HG02642 (cell line): ENCODE data around the gene KAZN.

ENCODE experiments used
- ATAC-seq: cut with Tn5 transposase; IDR thresholded peaks from one replicate; pipeline ENCODE4 v1.9.1; 2021; ENCODE audit warnings: mild to moderate bottlenecking; ENCODE audit not compliant: unreplicated experiment, poor library complexity

Gene KAZN

GRCh38 chr1:14983277-14983676 lies 384.8 kb downstream of the KAZN start:
- no peak for ATAC-seq

GRCh38 chr1:14986168-14986567 lies 387.7 kb downstream of the KAZN start:
- ATAC-seq = no peak

DNA sequence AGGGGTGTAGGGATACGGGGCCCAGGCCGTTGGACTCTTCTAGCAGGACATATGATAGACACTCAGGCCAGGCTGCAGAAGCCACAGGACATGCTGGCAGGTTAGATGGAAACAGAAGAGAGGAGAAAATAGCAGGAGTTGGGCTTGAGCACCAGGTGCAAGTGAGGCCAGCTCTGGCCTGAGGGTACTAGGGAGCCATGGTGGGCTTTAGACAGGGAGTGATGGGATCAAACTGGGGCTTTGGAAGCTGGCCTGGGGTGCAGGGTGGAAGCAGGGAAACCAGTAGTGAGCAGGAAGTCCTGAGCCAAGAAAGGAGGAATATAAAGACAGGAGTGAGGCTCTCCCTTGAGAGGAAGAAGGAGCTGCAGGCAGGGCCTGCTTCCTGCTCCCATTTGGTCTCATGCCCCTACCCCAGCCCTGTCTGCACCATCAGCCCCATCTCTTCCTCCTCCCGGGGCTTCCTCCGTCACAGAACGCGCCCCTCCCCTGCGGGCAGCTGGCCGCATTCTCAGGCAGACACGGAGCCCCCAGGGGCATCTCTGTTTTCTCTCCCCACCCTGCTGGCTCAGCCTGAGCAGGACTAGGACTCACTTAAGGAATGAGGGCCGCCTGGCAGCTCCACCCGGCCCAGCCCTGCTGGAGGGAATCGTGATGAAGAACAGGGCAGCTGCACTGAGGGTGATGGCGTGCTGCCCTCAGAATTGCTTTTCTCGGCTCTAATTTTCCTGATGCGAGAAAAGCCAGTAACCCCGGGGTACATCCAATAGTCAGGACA lies 389.5 kb downstream of the KAZN start:
- ATAC-seq = no peak

- no peak for ATAC-seq
These were observed 390.2 kb downstream of the KAZN start for GRCh38 chr1:14988636-14989035.

DNA sequence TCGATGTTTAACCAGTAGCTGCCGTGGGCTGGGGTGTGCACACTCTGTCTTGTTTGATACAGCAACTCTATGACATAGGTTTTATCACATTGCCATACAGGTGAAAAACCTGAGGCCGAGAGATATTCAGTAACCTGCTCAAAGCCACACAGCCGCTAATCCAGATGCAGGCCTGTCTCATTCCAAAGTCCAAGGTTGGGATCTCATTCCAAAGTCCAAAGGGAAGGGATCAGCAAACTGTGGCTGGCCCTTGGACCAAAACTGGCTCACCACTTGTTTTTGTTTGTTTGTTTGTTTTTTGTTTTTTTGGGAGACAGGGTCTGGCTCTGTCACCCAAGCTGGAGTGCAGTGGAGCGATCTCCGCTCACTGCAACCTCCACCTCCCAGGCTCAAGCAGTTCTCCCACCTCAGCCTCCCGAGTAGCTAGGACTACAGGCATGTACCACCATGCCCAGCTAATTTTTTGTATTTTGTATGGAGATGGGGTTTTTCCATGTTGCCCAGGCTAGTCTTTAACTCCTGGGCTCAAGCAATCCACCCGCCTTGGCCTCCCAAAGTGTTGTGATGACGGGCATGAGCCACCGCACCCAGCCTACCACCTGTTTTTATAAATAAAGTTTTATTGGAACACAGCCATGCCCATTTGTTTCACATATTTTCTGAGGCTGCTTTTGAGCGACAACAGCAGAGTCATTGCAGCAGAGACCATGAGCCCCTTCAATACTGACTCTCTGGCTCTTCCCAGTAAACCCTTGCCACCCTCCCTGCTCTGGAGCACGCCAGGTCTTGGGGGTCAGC lies 391.6 kb downstream of the KAZN start:
- ATAC-seq = no peak

- no peak for ATAC-seq
These were observed 394.9 kb downstream of the KAZN start for GRCh38 chr1:14993414-14993813.

DNA sequence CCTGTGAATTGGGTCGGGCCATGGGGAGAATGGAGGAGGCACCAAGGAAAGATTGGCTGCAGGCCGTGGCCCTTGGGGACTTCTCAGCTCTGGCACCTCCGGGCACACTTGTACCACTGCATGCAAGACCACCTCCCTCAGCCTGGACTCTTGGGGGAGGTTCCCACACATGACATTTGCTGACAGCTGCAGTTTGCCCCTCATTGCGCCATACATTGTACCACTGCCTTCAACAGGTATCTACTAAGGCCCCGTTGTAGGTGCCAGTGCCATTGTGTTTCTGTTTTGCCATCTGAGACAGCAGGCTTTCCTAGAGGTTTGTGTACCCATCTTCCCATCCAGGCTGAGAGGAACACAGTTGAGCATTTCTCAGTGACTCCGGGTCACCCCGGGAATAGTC lies 395.7 kb downstream of the KAZN start:
- no peak for ATAC-seq

DNA sequence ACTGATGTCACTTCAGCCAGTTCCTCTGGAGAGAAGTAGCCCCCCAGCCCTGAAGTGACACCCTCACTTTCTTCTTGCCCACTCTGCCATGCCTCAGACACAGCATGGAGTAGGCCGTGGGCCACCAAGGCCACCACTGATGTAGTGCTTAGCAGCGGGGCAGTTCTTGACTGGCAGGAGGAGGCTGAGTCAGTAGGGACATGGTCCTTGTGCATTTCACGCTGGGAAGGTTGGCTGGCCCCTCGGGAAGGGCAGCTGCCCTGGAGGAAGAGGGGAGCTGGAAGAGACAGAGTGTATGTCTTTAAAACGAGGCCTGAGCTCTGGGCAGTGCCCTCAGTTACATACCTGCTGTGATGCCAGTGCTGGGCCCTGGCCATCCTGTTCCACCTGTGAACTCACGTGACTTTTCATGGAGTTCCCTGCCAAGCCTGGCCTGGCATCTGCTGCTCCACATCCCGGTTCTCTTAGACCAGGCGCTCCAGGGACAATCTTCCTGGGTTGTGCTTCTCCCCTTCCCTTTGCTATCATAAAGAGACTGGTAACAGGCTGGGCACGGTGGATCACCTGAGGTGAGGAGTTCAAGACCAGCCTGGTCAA lies 396.5 kb downstream of the KAZN start:
- ATAC-seq = no peak

DNA sequence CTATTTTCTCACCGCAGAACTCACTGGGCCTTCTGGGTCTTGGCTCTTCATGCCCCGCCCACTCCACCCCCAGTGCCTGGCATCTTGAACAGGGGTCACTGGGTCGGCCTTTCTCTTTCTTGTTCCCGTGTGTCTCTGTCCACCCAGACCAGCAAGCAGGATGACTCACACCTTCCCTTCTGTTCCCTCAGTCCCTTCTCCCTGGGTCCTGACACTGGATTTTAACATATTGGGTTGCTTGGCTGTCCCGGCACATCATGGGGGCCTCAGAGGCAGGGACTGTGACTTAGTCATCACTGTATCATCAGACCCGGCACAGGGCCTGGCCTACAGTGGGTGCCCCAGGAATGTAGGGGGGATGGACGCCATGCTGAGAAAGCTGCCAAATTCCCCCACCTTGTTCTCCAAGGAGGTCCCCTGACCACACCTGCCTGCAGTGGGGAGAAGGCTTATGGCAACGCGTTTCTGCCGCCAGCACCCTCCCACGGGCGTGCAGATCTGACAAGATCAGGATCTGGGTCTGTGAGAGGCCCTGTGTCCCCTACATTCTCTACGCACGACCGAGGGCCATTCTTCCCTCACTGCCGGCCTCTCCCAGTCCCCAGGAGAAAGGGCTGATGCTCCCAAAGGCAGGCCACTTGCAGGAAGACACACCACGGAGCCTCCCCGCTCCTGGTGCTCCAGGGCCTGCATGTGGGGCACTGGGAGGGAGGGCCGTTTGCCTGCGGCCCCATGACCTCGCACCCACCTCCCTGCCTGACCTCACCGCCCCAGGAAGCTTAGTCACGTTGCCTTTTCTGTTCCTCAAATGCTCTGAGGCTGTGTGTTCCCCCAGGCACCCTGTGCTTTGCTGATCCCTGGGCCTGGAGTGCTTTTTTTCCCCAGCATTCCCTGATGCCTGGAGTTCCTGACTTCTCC lies 397.9 kb downstream of the KAZN start:
- ATAC-seq = no peak

DNA sequence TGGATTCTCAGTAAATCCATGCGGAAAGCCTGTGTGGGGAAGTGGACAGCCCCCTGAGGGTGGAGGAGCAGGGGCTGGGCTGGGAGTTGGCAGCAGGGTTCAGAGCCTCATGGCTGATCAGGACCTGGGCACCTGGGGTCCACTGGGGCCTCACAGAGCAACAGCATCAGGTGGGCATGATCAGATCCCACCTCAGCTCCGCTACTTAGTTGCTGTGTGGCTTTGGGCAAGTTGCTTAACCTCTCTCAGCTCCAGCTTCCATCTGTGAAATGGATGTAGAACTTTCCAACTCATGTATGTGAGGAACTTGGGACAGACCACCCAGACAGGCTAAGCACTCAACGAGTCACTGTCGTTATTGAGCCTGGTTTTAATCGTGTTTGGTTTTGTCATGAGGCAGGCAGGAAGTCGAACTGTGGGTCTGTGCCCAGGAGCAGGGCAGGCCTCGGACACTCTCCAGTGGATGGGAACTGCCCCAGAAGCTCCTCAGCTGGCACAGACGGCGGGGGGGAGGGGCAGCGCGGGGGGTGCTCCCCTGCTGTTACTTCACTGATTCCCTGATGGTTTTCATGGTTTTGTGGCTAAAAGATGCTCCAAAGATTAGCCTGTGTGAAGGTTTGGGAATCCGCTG lies 399.3 kb downstream of the KAZN start:
- ATAC-seq = no peak

DNA sequence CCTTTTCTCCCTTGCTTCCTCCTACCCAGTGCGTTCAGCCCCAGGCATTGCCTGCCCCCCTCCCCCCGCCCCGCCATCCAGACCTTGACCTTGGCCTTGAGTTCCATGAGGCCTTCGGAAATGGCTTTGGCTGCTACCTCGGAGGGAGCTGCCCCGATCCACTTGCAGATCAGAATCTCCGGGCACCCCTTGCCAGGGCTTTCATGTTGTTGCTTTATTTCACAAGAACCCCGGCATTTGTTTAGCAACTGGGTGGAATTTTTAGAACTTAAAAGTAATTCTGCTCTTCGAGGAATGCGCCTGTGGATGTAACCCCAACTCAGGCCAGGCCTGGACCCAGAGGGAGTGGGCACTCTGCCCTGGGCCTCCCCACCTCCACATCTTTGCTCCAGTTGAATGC lies 401.0 kb downstream of the KAZN start:
- ATAC-seq = no peak

- no peak for ATAC-seq
These were observed 401.5 kb downstream of the KAZN start for GRCh38 chr1:15000030-15000429.

DNA sequence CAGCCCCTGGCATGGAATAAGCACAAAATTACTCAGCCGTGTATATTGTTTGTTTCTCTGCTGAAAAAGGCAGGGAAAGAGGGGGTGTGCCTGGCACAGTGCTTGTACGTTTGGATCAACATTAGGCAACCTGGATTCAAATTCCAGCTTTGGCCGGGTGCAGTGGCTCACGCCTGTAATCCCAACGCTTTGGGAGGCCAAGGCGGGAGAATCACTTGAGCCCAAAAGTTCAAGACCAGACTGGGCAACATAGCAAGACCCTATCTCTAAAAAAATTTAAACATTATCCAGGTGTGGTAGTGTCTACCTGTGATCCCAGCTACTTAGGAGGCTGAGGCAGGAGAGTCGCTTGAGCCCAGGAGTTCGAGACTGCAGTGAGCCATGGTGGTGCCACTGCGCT lies 402.2 kb downstream of the KAZN start:
- ATAC-seq = no peak

- ATAC-seq = no peak
These were observed 402.9 kb downstream of the KAZN start for GRCh38 chr1:15001317-15001915.

GRCh38 chr1:15002325-15002724 lies 403.8 kb downstream of the KAZN start:
- no peak for ATAC-seq

DNA sequence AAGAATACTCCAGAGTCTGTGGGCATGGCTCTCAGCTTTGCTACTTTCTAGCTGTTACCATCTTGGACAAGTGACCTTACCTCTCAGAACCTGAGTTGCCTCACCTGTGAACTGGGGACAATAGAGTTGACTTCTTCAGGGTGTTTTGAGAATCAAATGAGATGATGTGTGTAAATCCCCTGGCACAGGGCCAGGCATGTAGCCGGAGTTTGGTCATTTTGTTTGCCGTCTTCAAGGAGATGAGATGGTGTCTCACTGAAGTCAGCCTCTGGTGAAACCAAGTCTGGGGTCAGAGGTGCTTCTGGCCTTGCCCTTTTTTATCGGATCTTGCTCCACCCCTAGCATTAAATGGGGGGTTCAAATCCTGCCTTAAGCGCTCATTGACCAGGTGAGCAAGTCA lies 405.9 kb downstream of the KAZN start:
- ATAC-seq = no peak

- no peak for ATAC-seq
These were observed 406.6 kb downstream of the KAZN start for GRCh38 chr1:15005116-15005515.

GRCh38 chr1:15007368-15007767 lies 408.9 kb downstream of the KAZN start:
- ATAC-seq = no peak

- ATAC-seq = no peak
These were observed 409.4 kb downstream of the KAZN start for GRCh38 chr1:15007842-15008241.
